Measurements from ENCODE around the gene CT55. TPM values are rescaled to one million over a fixed set of nuclear protein-coding genes. Genes with fewer than 3 reads are reported as not detected.
"Not testable (repeated sequence)": the region's sequence is repeated elsewhere in the genome, so short reads cannot be mapped to it uniquely, and the experiment has no call there.

The CT55 gene
- total RNA-seq, 1 experiment from 2014 or later: not detected

- H3K27me3 ChIP-seq (ENCODE audit: insufficient read depth, low read length); H3K79me2 ChIP-seq (ENCODE audit: insufficient read depth, low read length); CTCF ChIA-PET; DNase-seq (ENCODE audit: low read depth, low spot score); H3K9ac ChIP-seq (ENCODE audit: low read length); POLR2A ChIA-PET; H3K36me3 ChIP-seq (ENCODE audit: control insufficient read depth in 1 of 2, insufficient read depth in 2 of 2, low read length in 2 of 2); BruUV-seq (replicated peaks); H3K27ac ChIP-seq (ENCODE audit: low read depth, low read length); ATAC-seq; H4K20me1 ChIP-seq (ENCODE audit: insufficient read depth); H2AFZ ChIP-seq (ENCODE audit: low read depth, low read length, poor library complexity, severe bottlenecking); RAD21 ChIA-PET (ENCODE audit: low non-redundant PET in 1 of 2, low total read pairs in 2 of 2, uncharacterized antibody in 2 of 2, unreplicated experiment in 2 of 2); H3K9me3 ChIP-seq (ENCODE audit: control insufficient read depth in 1 of 2, insufficient read depth in 1 of 2, low read depth in 1 of 2, low read length in 2 of 2); H3K9me2 ChIP-seq (ENCODE audit: insufficient read depth); intact Hi-C loops (cut with micrococcal nuclease); H3K4me3 ChIP-seq (replicated peaks in 1 of 2; ENCODE audit: low read depth in 1 of 2, low read length in 2 of 2); H3K4me2 ChIP-seq (ENCODE audit: low read length); H3K4me1 ChIP-seq (ENCODE audit: control insufficient read depth in 1 of 2, insufficient read depth in 2 of 2, low read length in 2 of 2): not testable (repeated sequence)
Observed at GRCh38 chrX:135154688-135155087, 16.5 kb downstream of the CT55 start.

- POLR2A ChIA-PET; H3K27me3 ChIP-seq (ENCODE audit: insufficient read depth, low read length); BruUV-seq (replicated peaks); H3K36me3 ChIP-seq (ENCODE audit: control insufficient read depth in 1 of 2, insufficient read depth in 2 of 2, low read length in 2 of 2); intact Hi-C loops (cut with micrococcal nuclease); H4K20me1 ChIP-seq (ENCODE audit: insufficient read depth); H3K4me2 ChIP-seq (ENCODE audit: low read length); RAD21 ChIA-PET (ENCODE audit: low non-redundant PET in 1 of 2, low total read pairs in 2 of 2, uncharacterized antibody in 2 of 2, unreplicated experiment in 2 of 2); H3K27ac ChIP-seq (ENCODE audit: low read depth, low read length); H3K9me3 ChIP-seq (ENCODE audit: control insufficient read depth in 1 of 2, insufficient read depth in 1 of 2, low read depth in 1 of 2, low read length in 2 of 2); H2AFZ ChIP-seq (ENCODE audit: low read depth, low read length, poor library complexity, severe bottlenecking); H3K79me2 ChIP-seq (ENCODE audit: insufficient read depth, low read length); DNase-seq (ENCODE audit: low read depth, low spot score); CTCF ChIA-PET; H3K4me1 ChIP-seq (ENCODE audit: control insufficient read depth in 1 of 2, insufficient read depth in 2 of 2, low read length in 2 of 2); H3K9me2 ChIP-seq (ENCODE audit: insufficient read depth); H3K4me3 ChIP-seq (replicated peaks in 1 of 2; ENCODE audit: low read depth in 1 of 2, low read length in 2 of 2); H3K9ac ChIP-seq (ENCODE audit: low read length); ATAC-seq: not testable (repeated sequence)
Observed at GRCh38 chrX:135126145-135126544, 45.1 kb downstream of the CT55 start.

GRCh38 chrX:135120056-135120576 lies 51.1 kb downstream of the CT55 start, which contains the start of gene ETDB:
Gene ETDB (minus strand): TSS chrX:135120526. CDS start chrX:135119261, 1,265 bp downstream.
- H3K27ac ChIP-seq (ENCODE audit: low read depth, low read length); H3K27me3 ChIP-seq (ENCODE audit: insufficient read depth, low read length); H3K36me3 ChIP-seq (ENCODE audit: control insufficient read depth in 1 of 2, insufficient read depth in 2 of 2, low read length in 2 of 2); POLR2A ChIA-PET; H3K79me2 ChIP-seq (ENCODE audit: insufficient read depth, low read length); intact Hi-C loops (cut with micrococcal nuclease); H3K4me1 ChIP-seq (ENCODE audit: control insufficient read depth in 1 of 2, insufficient read depth in 2 of 2, low read length in 2 of 2); DNase-seq (ENCODE audit: low read depth, low spot score); H3K9me3 ChIP-seq (ENCODE audit: control insufficient read depth in 1 of 2, insufficient read depth in 1 of 2, low read depth in 1 of 2, low read length in 2 of 2); BruUV-seq (replicated peaks); H2AFZ ChIP-seq (ENCODE audit: low read depth, low read length, poor library complexity, severe bottlenecking); H3K4me3 ChIP-seq (replicated peaks in 1 of 2; ENCODE audit: low read depth in 1 of 2, low read length in 2 of 2); H4K20me1 ChIP-seq (ENCODE audit: insufficient read depth); CTCF ChIA-PET; H3K9ac ChIP-seq (ENCODE audit: low read length); ATAC-seq; H3K4me2 ChIP-seq (ENCODE audit: low read length); RAD21 ChIA-PET (ENCODE audit: low non-redundant PET in 1 of 2, low total read pairs in 2 of 2, uncharacterized antibody in 2 of 2, unreplicated experiment in 2 of 2); H3K9me2 ChIP-seq (ENCODE audit: insufficient read depth): not testable (repeated sequence)

GRCh38 chrX:135116064-135116463 lies 55.1 kb downstream of the CT55 start:
- intact Hi-C loops (cut with micrococcal nuclease); H3K36me3 ChIP-seq (ENCODE audit: control insufficient read depth in 1 of 2, insufficient read depth in 2 of 2, low read length in 2 of 2); DNase-seq (ENCODE audit: low read depth, low spot score); H3K9me2 ChIP-seq (ENCODE audit: insufficient read depth); BruUV-seq (replicated peaks); ATAC-seq; H2AFZ ChIP-seq (ENCODE audit: low read depth, low read length, poor library complexity, severe bottlenecking); H3K27me3 ChIP-seq (ENCODE audit: insufficient read depth, low read length); H3K4me1 ChIP-seq (ENCODE audit: control insufficient read depth in 1 of 2, insufficient read depth in 2 of 2, low read length in 2 of 2); CTCF ChIA-PET; POLR2A ChIA-PET; H3K27ac ChIP-seq (ENCODE audit: low read depth, low read length); H4K20me1 ChIP-seq (ENCODE audit: insufficient read depth); H3K4me3 ChIP-seq (replicated peaks in 1 of 2; ENCODE audit: low read depth in 1 of 2, low read length in 2 of 2); H3K4me2 ChIP-seq (ENCODE audit: low read length); H3K79me2 ChIP-seq (ENCODE audit: insufficient read depth, low read length); H3K9ac ChIP-seq (ENCODE audit: low read length); H3K9me3 ChIP-seq (ENCODE audit: control insufficient read depth in 1 of 2, insufficient read depth in 1 of 2, low read depth in 1 of 2, low read length in 2 of 2); RAD21 ChIA-PET (ENCODE audit: low non-redundant PET in 1 of 2, low total read pairs in 2 of 2, uncharacterized antibody in 2 of 2, unreplicated experiment in 2 of 2): not testable (repeated sequence)
